KMS-11 (cell line): ENCODE results near the gene CGB3.
"Not testable (repeated sequence)": the region's sequence is repeated elsewhere in the genome, so short reads cannot be mapped to it uniquely, and the experiment has no call there.

Source experiments
- H2AFZ ChIP-seq: fragments of 200-600 bp; sonication (generic); 2 replicates; pipeline ENCODE4 v1.6.1; 2016; ENCODE audit warnings: antibody characterized with exemption, mixed run types, low read depth
- H3K27ac ChIP-seq: fragments of 200-600 bp; sonication (generic); 2 replicates; pipeline ENCODE4 v1.6.1; 2016; ENCODE audit warnings: mild to moderate bottlenecking, mixed run types
- H3K27me3 ChIP-seq: fragments of 200-600 bp; sonication (generic); 2 replicates; pipeline ENCODE4 v1.6.1; 2017; ENCODE audit warnings: mild to moderate bottlenecking, low read depth, mixed run types, moderate library complexity; ENCODE audit not compliant: insufficient read depth
- H3K36me3 ChIP-seq: fragments of 200-600 bp; sonication (generic); 2 replicates; pipeline ENCODE4 v1.6.1; 2017; ENCODE audit warnings: mild to moderate bottlenecking, mixed run types; ENCODE audit not compliant: insufficient read depth
- H3K4me1 ChIP-seq: fragments of 200-600 bp; sonication (generic); 2 replicates; pipeline ENCODE4 v1.6.1; 2016; ENCODE audit warnings: mild to moderate bottlenecking, low read depth, mixed run types; ENCODE audit not compliant: poor library complexity, severe bottlenecking
- H3K4me2 ChIP-seq: fragments of 200-600 bp; sonication (generic); 2 replicates; pipeline ENCODE4 v1.7.0; 2016; ENCODE audit warnings: mild to moderate bottlenecking, mixed run types
- H3K4me3 ChIP-seq: fragments of 200-600 bp; sonication (generic); IDR thresholded peaks from 2 replicates; pipeline ENCODE4 v1.6.1; 2017; ENCODE audit warnings: low read depth, low read length, mixed read lengths; ENCODE audit not compliant: insufficient read depth
- H3K79me2 ChIP-seq: fragments of 200-600 bp; sonication (generic); 2 replicates; pipeline ENCODE4 v1.6.1; 2016; ENCODE audit warnings: low read depth, mixed run types; ENCODE audit not compliant: insufficient read depth
- H3K9ac ChIP-seq: fragments of 200-600 bp; sonication (generic); 2 replicates; pipeline ENCODE4 v1.6.1; 2016; ENCODE audit warnings: mild to moderate bottlenecking, mixed run types
- H4K20me1 ChIP-seq: fragments of 200-600 bp; sonication (generic); 2 replicates; pipeline ENCODE4 v1.6.1; 2016; ENCODE audit warnings: mild to moderate bottlenecking, mixed run types; ENCODE audit not compliant: insufficient read depth
- CTCF ChIP-seq: fragments of 200-600 bp; sonication (generic); conservative IDR thresholded peaks from 2 replicates; pipeline ENCODE4 v1.6.1; 2017; ENCODE audit warnings: low read depth, mild to moderate bottlenecking, antibody characterized with exemption, low read length, moderate library complexity, mixed read lengths

CGB3 gene

GRCh38 chr19:49042177-49042576 is 18.0 kb upstream of the CGB3 start:
- no peak overlapping the region for H2AFZ ChIP-seq
- no peak overlapping the region for H3K9ac ChIP-seq
- H3K79me2 ChIP-seq: no peaks in the 10 kb centered on the region
- peaks cover 55% of the 10 kb centered on the region for H3K27me3 ChIP-seq
- no peaks in the 10 kb centered on the region for H4K20me1 ChIP-seq
- H3K4me1 ChIP-seq: no peaks in the 10 kb centered on the region
- no peak overlapping the region for H3K4me3 ChIP-seq
- TF ChIP-seq CTCF: no peak
- H3K27ac ChIP-seq: no peak overlapping the region
- no peak overlapping the region for H3K4me2 ChIP-seq
- no peaks in the 10 kb centered on the region for H3K36me3 ChIP-seq

- not testable (repeated sequence) for H3K27ac ChIP-seq, H3K4me2 ChIP-seq, H2AFZ ChIP-seq, H3K4me1 ChIP-seq, H3K79me2 ChIP-seq, H3K9ac ChIP-seq, H3K36me3 ChIP-seq, H4K20me1 ChIP-seq, H3K4me3 ChIP-seq
- H3K27me3 ChIP-seq: peaks cover 56% of the 10 kb centered on the region
Observed at GRCh38 chr19:49039736-49040135, 15.6 kb upstream of the CGB3 start.

GRCh38 chr19:49038557-49039276 is 14.6 kb upstream of the CGB3 start:
- not testable (repeated sequence) for H2AFZ ChIP-seq, H3K36me3 ChIP-seq, H3K9ac ChIP-seq, H3K79me2 ChIP-seq, H4K20me1 ChIP-seq, H3K4me1 ChIP-seq, H3K4me2 ChIP-seq, H3K27ac ChIP-seq, H3K4me3 ChIP-seq
- peaks cover 59% of the 10 kb centered on the region for H3K27me3 ChIP-seq

GRCh38 chr19:49038111-49038510 is 14.0 kb upstream of the CGB3 start:
- H3K4me2 ChIP-seq, H4K20me1 ChIP-seq, H3K4me1 ChIP-seq, H3K4me3 ChIP-seq, H3K36me3 ChIP-seq, H3K79me2 ChIP-seq, H2AFZ ChIP-seq, H3K9ac ChIP-seq, H3K27ac ChIP-seq: not testable (repeated sequence)
- peaks cover 55% of the 10 kb centered on the region for H3K27me3 ChIP-seq

- H3K79me2 ChIP-seq, H2AFZ ChIP-seq, H4K20me1 ChIP-seq, H3K4me1 ChIP-seq, H3K9ac ChIP-seq, H3K27ac ChIP-seq, H3K4me3 ChIP-seq, H3K36me3 ChIP-seq, H3K4me2 ChIP-seq: not testable (repeated sequence)
- peaks cover 46% of the 10 kb centered on the region for H3K27me3 ChIP-seq
- peak; percentile 65 for TF ChIP-seq CTCF
Observed at GRCh38 chr19:49036815-49037214, 12.7 kb upstream of the CGB3 start, which contains the start of gene CGB1. Gene CGB1, minus strand, starts transcription at chr19:49036895. Its CDS starts 184 bp downstream, at chr19:49036711.

GRCh38 chr19:49031642-49032301 is 7.6 kb upstream of the CGB3 start, which contains the start of gene CGB2:
Gene CGB2, plus strand, starts transcription at chr19:49031890. Its CDS starts 206 bp downstream, at chr19:49032096.
- not testable (repeated sequence) for H3K9ac ChIP-seq, H3K4me3 ChIP-seq, H3K4me1 ChIP-seq, H2AFZ ChIP-seq, H3K36me3 ChIP-seq, H4K20me1 ChIP-seq, H3K27ac ChIP-seq, H3K4me2 ChIP-seq, H3K79me2 ChIP-seq
- TF ChIP-seq CTCF: peak; percentile 60
- H3K27me3 ChIP-seq: peaks cover 17% of the 10 kb centered on the region

GRCh38 chr19:49030323-49030722 is 6.2 kb upstream of the CGB3 start:
- H3K79me2 ChIP-seq, H3K4me3 ChIP-seq, H3K36me3 ChIP-seq, H3K9ac ChIP-seq, H4K20me1 ChIP-seq, H3K27ac ChIP-seq, H3K4me2 ChIP-seq, H3K4me1 ChIP-seq, H2AFZ ChIP-seq: not testable (repeated sequence)
- H3K27me3 ChIP-seq: peaks cover 15% of the 10 kb centered on the region
